Panc1 (cell line): ENCODE results near the gene MTREX. TPM values are rescaled to one million over a fixed set of nuclear protein-coding genes. Genes with fewer than 3 reads are reported as not detected.

Source experiments
- ATAC-seq: fragments of 200-7000 bp; cut with Tn5 transposase; 2 replicates; pipeline ENCODE4 v1.9.1; 2020; ENCODE audit warnings: mild to moderate bottlenecking, moderate library complexity
- BruUV-seq: library from RNA; stranded (reverse); fragments of 400-500 nt; replicated peaks from 2 replicates; lab custom pipeline; 2021; lab: Mats Ljungman, UMichigan
- CTCF ChIA-PET: fragments of 300-600 bp; sonication (Branson Sonifier 250); formaldehyde crosslinking; loops from one replicate; lab custom pipeline; 2022; ENCODE audit warnings: antibody characterized with exemption; lab: Charles Lee
- POLR2A ChIA-PET: fragments of 300-600 bp; sonication (Branson Sonifier 250); formaldehyde crosslinking; loops from one replicate; lab custom pipeline; 2022; ENCODE audit warnings: antibody characterized with exemption; lab: Charles Lee
- DNase-seq: peaks from one replicate; pipeline ENCODE4 v3.0.0-alpha.2; 2010; ENCODE audit warnings: low read depth, low spot score
- H3K27ac ChIP-seq: 2 replicates; pipeline ENCODE4 v1.5.1; 2011; ENCODE audit warnings: mild to moderate bottlenecking, low read length, inconsistent platforms
- H3K27me3 ChIP-seq: fragments of 200-500 bp; sonication (Bioruptor generic); 2 replicates; pipeline ENCODE4 v1.6.0; 2014; ENCODE audit warnings: low read length, inconsistent platforms; ENCODE audit not compliant: control insufficient read depth, insufficient read depth
- H3K36me3 ChIP-seq: fragments of 200-500 bp; sonication (Bioruptor generic); 2 replicates; pipeline ENCODE4 v1.5.1; 2014; ENCODE audit warnings: inconsistent platforms, mild to moderate bottlenecking, low read length, moderate library complexity; ENCODE audit not compliant: control insufficient read depth, insufficient read depth
- H3K4me1 ChIP-seq: 2 replicates; pipeline ENCODE4 v1.5.1; 2011; ENCODE audit warnings: inconsistent platforms, mild to moderate bottlenecking, low read length, moderate library complexity; ENCODE audit not compliant: control insufficient read depth, insufficient read depth
- H3K4me3 ChIP-seq, 2 experiments: 2 replicates each; pipeline ENCODE4 v1.5.1; 2011 to 2012; ENCODE audit warnings: low read depth in 2 of 2, low read length in 2 of 2, mild to moderate bottlenecking in 2 of 2, inconsistent platforms in 1 of 2, moderate library complexity in 1 of 2
- H3K9me3 ChIP-seq: fragments of 200-500 bp; sonication (Bioruptor generic); 2 replicates; pipeline ENCODE4 v1.5.1; 2014; ENCODE audit warnings: low read depth, mild to moderate bottlenecking, inconsistent platforms, low read length, moderate library complexity; ENCODE audit not compliant: control insufficient read depth, insufficient read depth
- POLR2AphosphoS5 ChIP-seq: IDR thresholded peaks from 2 replicates; pipeline ENCODE4 v1.6.1; 2012; ENCODE audit warnings: mild to moderate bottlenecking, low read depth, low read length, moderate library complexity
- SIN3A ChIP-seq: IDR thresholded peaks from 2 replicates; pipeline ENCODE4 v1.6.1; 2012; ENCODE audit warnings: low read depth, mild to moderate bottlenecking, low read length, moderate library complexity, borderline replicate concordance; ENCODE audit not compliant: insufficient read depth
- TCF7L2 ChIP-seq: IDR thresholded peaks from 2 replicates; pipeline ENCODE4 v1.6.1; 2011; ENCODE audit warnings: mild to moderate bottlenecking, low read depth, low read length, inconsistent platforms
- in situ Hi-C: cut with HindIII; loops from 2 replicates; pipeline ENCODE4 v1.10.0; 2016; ENCODE audit warnings: low sequenced_read_pairs, low pct_unique_long_range_greater_than_20kb
- intact Hi-C: fragments of 100-400 bp; cut with micrococcal nuclease; formaldehyde crosslinking; loops from one replicate; pipeline ENCODE4 v1.10.0; 2022; ENCODE audit not compliant: unreplicated experiment
- total RNA-seq: library from RNA; stranded (reverse); gene quantifications from one replicate; pipeline ENCODE4 v1.2.1, GENCODE V29; 2021; ENCODE audit not compliant: unreplicated experiment
- TF ChIP-seq, protein P1 (sequence below), 2 experiments: IDR thresholded peaks; 2 replicates each; pipeline ENCODE4 v1.6.1; 2011 to 2012; ENCODE audit warnings: low read depth in 2 of 2, control low read depth in 1 of 2, low read length in 1 of 2, mild to moderate bottlenecking in 1 of 2, moderate library complexity in 1 of 2; ENCODE audit not compliant: insufficient read depth in 1 of 2
- TF ChIP-seq, protein P2 (sequence below): fragments of 450-650 bp; IDR thresholded peaks from 2 replicates; pipeline ENCODE4 v1.5.1; 2017; ENCODE audit warnings: mild to moderate bottlenecking

The MTREX gene
- total RNA-seq, 1 experiment from 2014 or later = 97.0 TPM

DNA sequence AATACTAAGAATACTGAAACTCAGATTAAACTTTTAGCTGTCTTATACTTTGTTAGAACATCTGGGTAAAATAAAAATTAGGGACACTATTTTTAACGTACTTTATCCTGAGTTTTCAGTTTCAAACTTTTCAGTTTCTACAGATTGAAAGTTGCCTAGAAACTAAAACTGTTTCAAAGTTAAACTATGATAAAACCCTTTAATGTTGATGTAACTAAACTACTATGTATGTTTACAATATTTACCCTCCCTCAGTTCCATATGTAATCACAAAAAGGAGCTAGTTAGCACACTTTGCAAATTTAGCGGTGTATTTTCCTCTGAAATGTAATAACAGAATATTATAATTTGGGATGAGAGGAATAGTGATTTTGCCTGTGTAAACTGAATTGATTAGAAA is 105.9 kb downstream of the MTREX start:
- H3K36me3 ChIP-seq = peaks cover 36% of the 10 kb centered on the region
- ATAC-seq (no peak), DNase-seq (no peak)
- no peaks in the 10 kb centered on the region for H3K27me3 ChIP-seq
- CTCF ChIA-PET = no interaction called here
- H3K4me3 ChIP-seq = no peak overlapping the region
- no TSS peak for BruUV-seq
- TF ChIP-seq, protein P1, sequence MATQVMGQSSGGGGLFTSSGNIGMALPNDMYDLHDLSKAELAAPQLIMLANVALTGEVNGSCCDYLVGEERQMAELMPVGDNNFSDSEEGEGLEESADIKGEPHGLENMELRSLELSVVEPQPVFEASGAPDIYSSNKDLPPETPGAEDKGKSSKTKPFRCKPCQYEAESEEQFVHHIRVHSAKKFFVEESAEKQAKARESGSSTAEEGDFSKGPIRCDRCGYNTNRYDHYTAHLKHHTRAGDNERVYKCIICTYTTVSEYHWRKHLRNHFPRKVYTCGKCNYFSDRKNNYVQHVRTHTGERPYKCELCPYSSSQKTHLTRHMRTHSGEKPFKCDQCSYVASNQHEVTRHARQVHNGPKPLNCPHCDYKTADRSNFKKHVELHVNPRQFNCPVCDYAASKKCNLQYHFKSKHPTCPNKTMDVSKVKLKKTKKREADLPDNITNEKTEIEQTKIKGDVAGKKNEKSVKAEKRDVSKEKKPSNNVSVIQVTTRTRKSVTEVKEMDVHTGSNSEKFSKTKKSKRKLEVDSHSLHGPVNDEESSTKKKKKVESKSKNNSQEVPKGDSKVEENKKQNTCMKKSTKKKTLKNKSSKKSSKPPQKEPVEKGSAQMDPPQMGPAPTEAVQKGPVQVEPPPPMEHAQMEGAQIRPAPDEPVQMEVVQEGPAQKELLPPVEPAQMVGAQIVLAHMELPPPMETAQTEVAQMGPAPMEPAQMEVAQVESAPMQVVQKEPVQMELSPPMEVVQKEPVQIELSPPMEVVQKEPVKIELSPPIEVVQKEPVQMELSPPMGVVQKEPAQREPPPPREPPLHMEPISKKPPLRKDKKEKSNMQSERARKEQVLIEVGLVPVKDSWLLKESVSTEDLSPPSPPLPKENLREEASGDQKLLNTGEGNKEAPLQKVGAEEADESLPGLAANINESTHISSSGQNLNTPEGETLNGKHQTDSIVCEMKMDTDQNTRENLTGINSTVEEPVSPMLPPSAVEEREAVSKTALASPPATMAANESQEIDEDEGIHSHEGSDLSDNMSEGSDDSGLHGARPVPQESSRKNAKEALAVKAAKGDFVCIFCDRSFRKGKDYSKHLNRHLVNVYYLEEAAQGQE (IDR thresholded peaks at IDR 0.05; ENCODE audit: insufficient read depth in 1 of 2, low read depth in 2 of 2, low read length in 1 of 2) = no peak
- TF ChIP-seq, protein P2, sequence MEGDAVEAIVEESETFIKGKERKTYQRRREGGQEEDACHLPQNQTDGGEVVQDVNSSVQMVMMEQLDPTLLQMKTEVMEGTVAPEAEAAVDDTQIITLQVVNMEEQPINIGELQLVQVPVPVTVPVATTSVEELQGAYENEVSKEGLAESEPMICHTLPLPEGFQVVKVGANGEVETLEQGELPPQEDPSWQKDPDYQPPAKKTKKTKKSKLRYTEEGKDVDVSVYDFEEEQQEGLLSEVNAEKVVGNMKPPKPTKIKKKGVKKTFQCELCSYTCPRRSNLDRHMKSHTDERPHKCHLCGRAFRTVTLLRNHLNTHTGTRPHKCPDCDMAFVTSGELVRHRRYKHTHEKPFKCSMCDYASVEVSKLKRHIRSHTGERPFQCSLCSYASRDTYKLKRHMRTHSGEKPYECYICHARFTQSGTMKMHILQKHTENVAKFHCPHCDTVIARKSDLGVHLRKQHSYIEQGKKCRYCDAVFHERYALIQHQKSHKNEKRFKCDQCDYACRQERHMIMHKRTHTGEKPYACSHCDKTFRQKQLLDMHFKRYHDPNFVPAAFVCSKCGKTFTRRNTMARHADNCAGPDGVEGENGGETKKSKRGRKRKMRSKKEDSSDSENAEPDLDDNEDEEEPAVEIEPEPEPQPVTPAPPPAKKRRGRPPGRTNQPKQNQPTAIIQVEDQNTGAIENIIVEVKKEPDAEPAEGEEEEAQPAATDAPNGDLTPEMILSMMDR = no peak
- TF ChIP-seq POLR2AphosphoS5 = no peak
- no peaks in the 10 kb centered on the region for H3K4me1 ChIP-seq
- POLR2A ChIA-PET = no interaction called here
- in situ Hi-C loops = no loop called here
- intact Hi-C loops = no loop called here
- no peak overlapping the region for H3K27ac ChIP-seq
- no peaks in the 10 kb centered on the region for H3K9me3 ChIP-seq

DNA sequence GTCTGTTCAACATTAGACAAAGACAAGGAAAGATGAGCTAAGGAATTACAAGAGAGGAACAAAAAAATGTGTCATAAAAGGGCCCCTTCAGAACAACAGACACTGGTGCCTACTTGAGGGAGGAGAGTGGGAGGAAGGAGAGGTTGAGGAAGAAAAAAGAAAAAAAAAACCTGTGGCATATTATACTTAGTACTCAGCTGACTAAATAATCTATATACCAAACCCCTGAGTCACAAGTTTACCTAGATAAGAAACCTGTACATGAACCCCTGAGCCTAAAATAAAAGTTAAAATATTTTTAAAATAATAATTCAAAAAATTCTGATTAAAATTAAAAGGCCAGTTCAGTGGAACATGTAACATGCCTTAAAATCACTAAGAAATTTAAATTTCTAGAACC is 107.3 kb downstream of the MTREX start:
- intact Hi-C loops = no loop called here
- ChIA-PET POLR2A (no interaction called here), CTCF (no interaction called here)
- ATAC-seq = no peak
- H3K4me1 ChIP-seq = no peaks in the 10 kb centered on the region
- BruUV-seq = no TSS peak
- H3K4me3 ChIP-seq = no peak overlapping the region
- TF ChIP-seq, protein P1 (IDR thresholded peaks at IDR 0.05; ENCODE audit: insufficient read depth in 1 of 2, low read depth in 2 of 2, low read length in 1 of 2) = no peak
- no peak for DNase-seq
- H3K36me3 ChIP-seq = peaks cover 35% of the 10 kb centered on the region
- no peaks in the 10 kb centered on the region for H3K9me3 ChIP-seq
- no peaks in the 10 kb centered on the region for H3K27me3 ChIP-seq
- in situ Hi-C loops = no loop called here
- no peak overlapping the region for H3K27ac ChIP-seq

DNA sequence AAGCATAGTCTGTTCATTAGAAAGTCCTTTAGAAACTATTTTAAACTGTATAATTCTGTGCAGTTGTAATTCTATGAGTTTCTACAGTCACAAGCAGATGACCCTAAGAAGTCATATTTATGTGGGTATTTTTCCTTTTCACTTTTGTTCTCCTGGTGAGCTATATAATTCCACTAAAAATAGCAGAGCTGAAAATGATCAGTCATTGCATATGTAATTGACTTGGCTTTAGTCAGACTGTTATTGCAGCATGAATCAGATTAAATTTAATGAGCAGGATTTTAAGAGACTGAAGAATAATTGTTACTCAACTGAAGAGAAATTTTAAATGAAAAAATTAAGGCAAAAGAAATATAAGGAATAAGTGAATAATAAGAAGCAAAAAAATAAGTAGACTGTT is 108.5 kb downstream of the MTREX start:
- ChIA-PET POLR2A (no interaction called here), CTCF (no interaction called here)
- in situ Hi-C loops = no loop called here
- no peaks in the 10 kb centered on the region for H3K9me3 ChIP-seq
- TF ChIP-seq, protein P2 = no peak
- TF ChIP-seq SIN3A (no peak), TCF7L2 (no peak), POLR2AphosphoS5 (no peak)
- TF ChIP-seq, protein P1 (IDR thresholded peaks at IDR 0.05; ENCODE audit: insufficient read depth in 1 of 2, low read depth in 2 of 2, low read length in 1 of 2) = no peak
- H3K4me1 ChIP-seq = no peaks in the 10 kb centered on the region
- H3K36me3 ChIP-seq = peaks cover 24% of the 10 kb centered on the region
- no peaks in the 10 kb centered on the region for H3K27me3 ChIP-seq
- intact Hi-C loops = no loop called here
- no TSS peak for BruUV-seq
- no peak overlapping the region for H3K27ac ChIP-seq
- ATAC-seq (no peak), DNase-seq (no peak)
- no peak overlapping the region for H3K4me3 ChIP-seq
